ENCODE results near the gene STT3A.

STT3A gene

DNA sequence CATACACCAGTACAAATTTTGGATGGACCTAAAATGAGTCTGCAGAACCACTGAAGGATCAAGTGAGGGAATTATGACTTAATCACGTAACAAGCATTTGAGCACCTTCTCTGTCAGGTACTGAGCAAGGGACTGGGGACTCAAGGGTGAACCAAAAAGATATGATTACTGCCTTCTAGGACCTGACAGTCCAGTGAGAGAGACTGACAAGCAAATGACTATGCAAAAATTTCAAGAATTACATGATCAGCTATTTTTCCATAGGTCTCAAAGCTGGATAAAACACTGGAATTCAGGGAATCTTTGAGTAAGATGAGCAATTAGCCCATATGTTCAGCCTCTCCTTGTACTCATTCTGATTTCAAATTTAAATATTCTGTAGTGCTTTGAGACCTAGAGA lies 5.2 kb upstream of the STT3A start:
- no peak for DNase-seq (ENCODE audit: low read depth in 1 of 2, low spot score in 1 of 2)

DNA sequence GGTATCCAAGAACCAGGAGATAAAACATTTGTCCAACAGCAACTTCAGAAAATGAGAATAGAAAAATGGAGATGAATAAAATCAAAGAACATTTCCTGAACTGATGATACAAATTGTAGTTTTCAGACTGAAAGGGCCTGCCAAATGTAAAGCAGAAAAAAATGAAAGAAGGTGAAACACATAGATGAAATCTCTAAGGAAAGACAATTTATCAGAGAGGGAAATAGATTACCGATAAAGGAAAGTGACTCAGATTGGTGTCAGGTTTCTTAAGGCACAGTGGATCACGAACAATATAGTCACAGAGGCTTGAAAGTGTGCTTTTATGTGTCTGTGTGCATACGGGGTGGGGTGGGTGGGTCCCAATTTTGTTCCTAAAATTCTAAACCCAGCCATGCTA lies 4.1 kb upstream of the STT3A start:
- DNase-seq (ENCODE audit: low read depth in 1 of 2, low spot score in 1 of 2): no peak

DNA sequence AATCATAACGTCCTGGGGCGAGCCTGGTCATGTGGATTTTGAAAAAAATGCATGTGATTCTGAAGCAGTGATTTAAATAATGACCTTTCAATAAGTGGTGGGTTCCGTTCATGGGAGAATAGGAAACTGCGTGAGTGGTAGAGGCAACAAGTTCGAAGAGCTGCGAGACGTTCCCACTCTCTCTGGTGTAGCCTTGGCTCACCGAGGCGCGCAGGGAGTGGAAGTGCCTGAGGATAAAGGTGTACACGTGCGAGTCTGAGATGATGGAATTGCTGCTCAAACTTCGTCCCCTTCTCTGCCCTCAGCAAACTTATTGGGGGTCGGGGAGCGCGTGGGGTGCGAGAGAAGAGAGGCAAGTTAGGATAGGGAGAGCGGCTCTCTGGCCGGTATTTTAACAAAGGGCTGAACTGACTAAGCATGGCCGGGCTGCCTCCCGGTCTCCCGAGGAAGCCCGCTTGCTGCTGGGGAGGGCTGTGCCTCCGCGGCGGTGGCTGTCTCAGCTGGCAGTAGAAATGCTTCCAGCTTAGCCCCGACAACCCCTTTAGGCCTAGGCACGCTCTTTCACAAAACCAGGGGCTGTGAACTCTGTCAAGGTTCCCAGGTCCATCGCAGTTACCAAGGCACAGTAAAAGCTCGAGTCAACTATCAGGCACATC lies 875 bp upstream of the STT3A start:
- DNase-seq (ENCODE audit: low read depth in 1 of 2, low spot score in 1 of 2): peak; percentile 14 to 21

DNA sequence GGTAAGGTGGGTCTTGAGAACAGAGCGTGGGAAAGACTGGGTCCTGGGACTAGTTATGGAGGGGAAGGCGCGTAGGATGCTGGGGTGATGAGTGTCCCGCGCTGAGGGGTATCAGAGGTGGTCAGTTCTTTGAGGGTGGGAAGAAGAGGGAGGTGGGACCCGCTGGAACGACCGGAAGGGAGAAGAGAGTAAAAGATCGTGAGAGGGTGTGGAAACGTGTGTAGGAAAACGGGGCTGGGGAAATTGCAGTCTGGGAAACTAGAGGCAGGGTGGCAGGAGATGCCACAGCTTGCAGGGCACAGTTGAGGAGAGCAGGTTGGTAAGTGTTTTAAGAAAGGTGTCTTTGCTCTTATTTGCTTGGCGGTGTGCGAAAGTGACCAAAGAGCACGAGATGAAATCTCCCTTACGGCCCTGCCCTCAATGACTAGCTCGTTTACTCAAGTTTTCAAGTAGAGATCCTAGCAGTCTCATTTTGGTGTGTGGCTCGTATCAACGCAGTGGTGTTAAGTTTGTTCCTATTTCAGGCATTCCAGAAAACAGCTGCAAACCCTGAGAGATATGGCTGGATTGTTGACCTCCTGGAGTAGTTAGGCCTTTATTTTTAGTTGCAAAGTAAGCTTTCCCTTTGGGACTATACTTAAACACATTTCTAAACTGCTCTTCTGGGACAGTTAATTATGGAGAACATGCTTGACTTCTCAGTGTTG lies 615 bp downstream of the STT3A start:
- no peak for DNase-seq (ENCODE audit: low read depth in 1 of 2, low spot score in 1 of 2)

DNA sequence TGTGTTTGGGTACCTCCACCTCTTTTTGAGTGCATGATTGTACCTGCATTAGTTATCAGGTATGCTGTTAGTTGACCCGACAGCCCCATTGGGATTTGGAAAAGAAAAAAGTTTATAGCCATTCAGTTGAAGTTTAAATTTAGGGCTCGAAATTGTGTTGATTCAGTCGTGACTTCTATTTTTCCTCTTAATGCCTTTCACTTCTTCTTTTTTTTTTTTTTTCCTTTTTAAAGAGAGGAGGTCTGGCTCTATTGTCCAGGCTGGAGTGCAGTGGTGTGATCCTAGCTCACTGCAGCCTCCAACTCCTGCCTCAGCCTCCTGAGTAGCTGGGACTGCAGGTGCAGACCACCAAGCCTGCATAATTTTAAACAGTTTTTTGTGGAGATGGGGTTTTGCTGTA lies 2.3 kb downstream of the STT3A start:
- no peak for DNase-seq (ENCODE audit: low read depth in 1 of 2, low spot score in 1 of 2)

DNA sequence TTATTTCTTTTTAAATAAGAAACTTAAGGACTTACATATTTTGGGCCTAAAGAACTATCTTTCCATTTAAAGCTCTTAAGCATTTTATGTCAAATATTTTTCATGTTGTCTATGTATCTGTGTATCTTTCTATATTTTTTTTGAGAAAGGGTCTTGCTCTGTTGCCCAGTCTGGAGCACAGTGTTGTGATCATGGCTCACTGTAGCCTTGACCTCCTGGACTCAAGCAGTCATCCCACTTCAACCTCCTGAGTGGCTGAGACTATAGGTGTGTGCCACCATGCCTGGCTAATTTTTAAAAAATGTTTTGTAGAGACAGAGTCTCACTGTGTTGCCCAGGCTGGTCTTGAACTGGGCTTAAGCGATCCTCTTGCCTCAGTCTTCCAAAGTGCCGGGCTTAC lies 8.0 kb downstream of the STT3A start:
- no peak for DNase-seq (ENCODE audit: low read depth in 1 of 2, low spot score in 1 of 2)

DNA sequence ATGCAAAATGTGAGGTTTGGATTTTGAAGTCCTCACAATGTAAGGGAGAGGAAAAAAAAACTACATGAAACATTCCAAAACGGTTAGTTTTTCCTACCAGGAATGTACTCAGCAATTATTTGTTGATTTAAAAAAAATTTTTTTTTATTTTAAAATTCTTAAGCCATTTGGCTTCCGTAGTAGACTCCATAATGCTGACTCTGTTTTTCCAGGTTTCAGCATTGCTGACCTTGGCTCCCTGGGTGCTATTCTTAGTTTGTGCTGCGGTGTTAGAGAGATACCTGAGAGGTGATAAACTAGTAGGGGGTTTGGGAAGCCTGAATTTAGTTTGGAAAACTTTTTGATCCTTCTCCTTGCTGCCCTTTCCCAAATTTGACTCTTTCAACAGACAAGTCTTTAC lies 10.6 kb downstream of the STT3A start:
- no peak for DNase-seq (ENCODE audit: low read depth in 1 of 2, low spot score in 1 of 2)

DNA sequence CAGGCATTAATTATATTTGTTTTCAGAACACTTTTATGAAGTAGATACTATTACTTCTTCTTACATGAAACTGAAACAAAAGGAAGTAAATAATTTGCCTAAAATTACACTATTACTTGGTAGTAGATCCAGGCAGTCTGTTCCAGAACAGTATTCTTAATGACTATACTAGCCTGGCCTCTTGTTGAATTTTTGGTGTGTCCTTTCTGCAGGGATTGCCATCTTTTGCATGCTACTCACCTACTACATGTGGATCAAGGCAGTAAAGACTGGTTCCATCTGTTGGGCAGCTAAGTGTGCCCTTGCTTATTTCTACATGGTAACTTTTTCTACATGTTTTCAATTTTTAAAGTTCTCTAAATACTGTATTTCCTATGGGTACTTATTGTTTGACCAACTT lies 12.8 kb downstream of the STT3A start:
- DNase-seq (ENCODE audit: low read depth in 1 of 2, low spot score in 1 of 2): no peak

DNA sequence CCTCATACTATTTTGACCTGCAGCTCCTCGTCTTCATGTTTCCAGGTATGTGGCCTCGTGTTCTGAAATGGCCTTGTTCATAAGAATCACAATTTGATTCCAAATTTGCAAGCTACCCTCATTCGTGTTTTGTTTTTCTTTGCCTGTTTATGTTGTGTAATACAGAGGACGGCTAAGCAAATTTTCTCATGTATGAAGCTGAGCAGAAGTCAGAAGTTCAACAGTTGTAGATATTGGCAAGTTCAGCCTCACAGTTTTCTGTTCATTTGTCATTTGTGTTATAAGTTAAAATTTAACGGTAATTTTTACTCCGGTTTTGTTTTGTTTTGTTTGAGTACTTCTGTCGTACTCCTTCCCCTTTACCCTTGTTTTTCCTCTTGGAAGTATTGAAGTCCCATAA lies 16.9 kb downstream of the STT3A start:
- no peak for DNase-seq (ENCODE audit: low read depth in 1 of 2, low spot score in 1 of 2)

DNA sequence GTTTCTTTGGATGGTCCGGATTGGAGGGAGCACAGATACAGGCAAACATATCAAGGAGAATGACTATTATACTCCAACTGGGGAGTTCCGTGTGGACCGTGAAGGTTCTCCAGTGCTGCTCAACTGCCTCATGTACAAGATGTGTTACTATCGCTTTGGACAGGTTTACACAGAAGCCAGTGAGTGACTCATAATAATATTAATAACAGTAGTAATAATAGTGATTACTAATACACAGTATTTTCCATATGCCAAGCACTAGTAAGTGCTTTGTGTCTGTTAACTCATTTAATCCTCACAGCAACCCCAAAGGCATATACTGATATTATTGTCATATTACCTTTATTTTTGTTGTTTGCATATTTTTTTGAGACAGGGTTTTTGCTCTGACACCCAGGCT lies 25.7 kb downstream of the STT3A start:
- DNase-seq (ENCODE audit: low read depth in 1 of 2, low spot score in 1 of 2): no peak

DNA sequence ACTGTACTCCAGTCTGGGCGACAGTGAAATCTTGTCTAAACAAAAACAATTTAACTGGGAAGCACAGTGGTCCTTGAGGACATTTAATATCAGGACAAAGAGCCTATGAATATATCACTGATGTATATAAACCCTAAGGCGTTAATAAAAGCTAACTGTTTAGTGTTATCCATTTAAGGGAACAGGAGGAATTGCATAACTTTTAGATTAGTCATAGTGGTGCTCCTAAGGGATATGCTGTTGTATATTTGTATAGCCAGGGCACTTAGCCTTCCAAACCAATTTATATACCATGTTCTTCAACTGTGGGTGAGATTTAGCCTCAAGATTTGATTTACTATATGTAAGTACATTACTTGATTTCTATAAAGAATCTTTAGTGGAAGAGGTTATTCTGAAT lies 29.3 kb downstream of the STT3A start:
- DNase-seq (ENCODE audit: low read depth in 1 of 2, low spot score in 1 of 2): no peak

DNA sequence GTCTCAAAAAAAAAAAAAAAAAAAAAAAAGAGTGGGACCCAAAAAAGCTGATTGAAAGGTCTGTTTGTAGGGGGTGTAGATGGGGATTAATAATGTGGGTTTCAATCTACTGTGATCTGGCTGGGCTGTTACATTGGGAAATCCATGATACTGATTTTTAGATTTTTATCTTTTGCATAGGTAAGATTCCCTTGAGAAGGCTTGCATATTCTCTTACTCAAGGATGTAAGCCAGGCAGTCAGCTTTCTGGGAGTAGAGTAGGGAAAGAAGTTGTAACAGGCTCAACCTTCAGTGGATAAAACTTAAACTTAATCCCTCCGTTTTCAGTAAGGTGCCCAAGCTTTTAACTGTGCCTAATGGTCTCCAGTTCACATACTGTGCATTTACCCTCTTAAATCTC lies 30.4 kb downstream of the STT3A start:
- DNase-seq (ENCODE audit: low read depth in 1 of 2, low spot score in 1 of 2): no peak

DNA sequence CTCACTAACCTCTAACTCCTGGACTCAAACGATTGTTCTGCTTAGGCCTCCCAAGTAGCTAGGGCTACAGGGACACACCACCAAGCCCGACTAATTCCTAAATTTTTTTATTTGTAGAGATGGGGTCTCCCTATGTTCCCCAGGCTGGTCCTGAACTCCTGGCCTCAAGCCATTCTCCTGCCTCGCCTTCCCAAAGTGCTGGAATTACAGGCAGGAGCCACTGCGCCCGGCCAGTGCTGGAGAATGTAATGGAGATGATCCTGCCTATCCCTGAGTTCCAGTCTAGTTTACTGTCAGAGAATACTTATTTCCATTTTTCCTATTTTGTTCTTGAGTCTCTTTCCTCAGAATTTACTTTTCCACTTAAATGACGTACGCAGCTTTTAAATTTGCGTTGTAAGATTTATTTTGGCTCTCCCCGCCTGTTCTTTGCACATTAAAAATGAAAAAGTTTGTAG lies 32.1 kb downstream of the STT3A start, which contains the start of gene CHEK1:
Gene CHEK1, plus strand, starts transcription at position 408 of the 458 bp plus-strand sequence. CDS start 1,606 bp downstream, outside the sequence.
- DNase-seq (ENCODE audit: low read depth in 1 of 2, low spot score in 1 of 2): no peak

DNA sequence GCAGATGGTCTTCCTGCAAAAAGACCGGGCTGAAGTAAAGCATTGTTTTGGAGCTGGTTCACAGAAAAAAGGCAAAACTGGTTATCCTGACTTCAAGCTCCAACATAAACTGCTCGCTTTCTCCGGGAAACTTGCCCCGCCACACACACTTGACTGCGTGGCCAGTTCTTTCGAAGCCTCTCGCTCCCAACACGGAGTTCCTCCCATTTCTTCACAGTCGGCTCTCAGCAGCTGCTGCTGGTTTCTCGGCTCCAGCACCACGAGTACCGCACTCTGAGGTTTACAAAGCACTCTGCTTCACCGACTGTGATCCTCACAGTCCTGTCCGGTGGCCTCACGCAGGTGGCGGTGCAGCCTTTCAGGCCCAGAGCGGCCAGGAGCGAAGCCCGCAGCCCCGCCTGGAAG lies 32.6 kb downstream of the STT3A start:
- DNase-seq (ENCODE audit: low read depth in 1 of 2, low spot score in 1 of 2): no peak

DNA sequence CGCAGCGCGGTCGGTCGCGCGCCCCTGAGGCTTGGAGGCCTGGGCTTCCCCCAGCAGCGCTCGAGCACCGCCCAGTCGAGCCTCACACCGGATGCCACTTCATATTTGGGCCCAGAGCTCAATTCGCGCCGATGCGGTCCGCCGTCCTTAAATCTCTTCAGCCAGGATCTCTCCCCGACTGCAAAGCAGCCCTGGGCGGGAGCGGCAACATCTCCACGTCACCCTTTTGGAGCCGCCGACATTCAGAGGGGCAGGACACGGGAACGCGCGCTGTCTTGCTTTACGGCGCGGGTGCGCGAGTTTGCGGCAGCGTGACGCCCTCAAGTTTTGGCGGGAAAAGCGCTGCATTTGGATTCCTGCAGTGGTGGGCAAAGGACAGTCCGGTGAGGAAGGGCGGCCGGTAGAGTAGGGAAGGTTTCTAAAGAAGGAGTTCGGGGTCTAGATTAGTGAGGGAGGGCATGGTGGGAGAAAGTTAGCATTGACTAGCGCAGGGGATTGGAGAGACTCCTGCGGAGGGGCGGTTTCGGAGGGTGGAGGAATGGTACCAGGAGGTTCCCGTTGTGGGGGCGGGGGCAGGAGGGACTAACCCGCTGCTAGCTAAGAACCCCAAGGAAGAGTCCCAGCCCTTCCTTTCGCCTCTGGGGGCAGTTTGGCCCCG lies 33.1 kb downstream of the STT3A start:
- DNase-seq (ENCODE audit: low read depth in 1 of 2, low spot score in 1 of 2): peak; percentile 77 to 87

DNA sequence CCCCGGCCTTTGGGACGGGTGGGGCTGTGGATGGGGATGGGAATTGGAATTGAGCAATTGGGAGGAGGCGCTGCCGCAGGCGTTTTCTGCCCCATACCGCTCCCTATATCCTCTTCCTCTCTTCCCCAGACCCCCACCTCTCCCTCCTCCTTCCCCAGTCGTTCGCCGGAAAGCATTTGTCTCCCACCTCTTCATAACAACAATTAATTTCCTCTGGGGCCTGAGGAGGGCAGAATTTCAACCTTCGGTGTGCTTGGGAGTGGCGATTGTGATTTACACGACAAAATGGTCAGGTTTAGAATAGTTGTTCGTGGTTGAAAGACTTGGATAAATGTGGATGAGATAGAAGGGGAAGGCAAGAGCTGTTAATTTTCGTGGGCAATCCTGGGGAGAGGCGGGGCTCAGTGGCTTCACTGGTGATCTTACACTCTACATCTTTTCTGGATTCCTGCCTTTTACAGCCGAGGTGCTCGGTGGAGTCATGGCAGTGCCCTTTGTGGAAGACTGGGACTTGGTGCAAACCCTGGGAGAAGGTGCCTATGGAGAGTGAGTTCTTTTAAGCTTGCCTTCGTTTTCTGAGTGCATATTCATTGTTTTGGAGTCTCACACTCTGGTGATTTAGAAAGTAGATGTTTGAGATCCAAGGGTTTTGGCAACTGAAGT lies 33.8 kb downstream of the STT3A start:
- DNase-seq (ENCODE audit: low read depth in 1 of 2, low spot score in 1 of 2): no peak

DNA sequence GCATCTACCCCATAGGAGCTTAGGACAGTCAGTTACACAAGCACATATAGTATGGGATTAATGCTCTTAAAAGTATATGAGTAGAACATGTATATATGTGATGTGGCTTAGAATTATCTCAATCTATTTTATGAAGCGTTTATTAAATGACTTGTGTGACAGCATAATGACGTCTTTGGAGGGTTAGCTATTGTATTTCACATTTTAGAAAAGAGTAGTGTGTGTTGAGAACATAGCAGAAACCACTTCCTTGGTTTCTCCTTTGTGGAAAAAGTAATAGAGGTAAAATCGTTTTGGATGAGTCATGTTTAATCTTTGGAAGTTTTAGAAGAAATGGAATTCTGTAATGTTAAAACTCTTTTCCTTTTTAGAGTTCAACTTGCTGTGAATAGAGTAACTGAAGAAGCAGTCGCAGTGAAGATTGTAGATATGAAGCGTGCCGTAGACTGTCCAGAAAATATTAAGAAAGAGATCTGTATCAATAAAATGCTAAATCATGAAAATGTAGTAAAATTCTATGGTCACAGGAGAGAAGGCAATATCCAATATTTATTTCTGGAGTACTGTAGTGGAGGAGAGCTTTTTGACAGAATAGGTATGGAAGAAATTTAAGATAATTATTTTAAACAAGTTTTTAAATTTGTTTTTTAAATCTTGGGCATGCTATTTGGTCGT lies 34.7 kb downstream of the STT3A start:
- DNase-seq (ENCODE audit: low read depth in 1 of 2, low spot score in 1 of 2): no peak

DNA sequence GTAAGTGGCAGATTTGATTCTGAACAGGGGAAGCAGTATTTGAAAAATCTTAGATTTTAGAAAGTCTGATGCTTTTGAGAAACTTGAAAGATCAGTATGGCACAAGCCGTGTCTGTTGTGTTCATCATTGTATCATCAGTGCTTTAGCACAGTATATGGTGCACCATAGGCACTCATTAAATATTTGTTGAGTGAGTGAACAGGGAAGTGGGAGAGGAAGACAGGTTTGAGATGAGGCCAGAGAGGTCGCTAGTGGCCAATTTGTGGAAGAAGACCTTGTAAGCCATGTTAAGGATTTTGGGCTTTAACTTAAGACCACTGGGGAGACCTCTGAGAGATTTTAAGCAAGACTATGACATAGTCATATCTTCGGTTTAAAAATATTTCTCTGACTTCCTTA lies 45.2 kb downstream of the STT3A start:
- no peak for DNase-seq (ENCODE audit: low read depth in 1 of 2, low spot score in 1 of 2)

DNA sequence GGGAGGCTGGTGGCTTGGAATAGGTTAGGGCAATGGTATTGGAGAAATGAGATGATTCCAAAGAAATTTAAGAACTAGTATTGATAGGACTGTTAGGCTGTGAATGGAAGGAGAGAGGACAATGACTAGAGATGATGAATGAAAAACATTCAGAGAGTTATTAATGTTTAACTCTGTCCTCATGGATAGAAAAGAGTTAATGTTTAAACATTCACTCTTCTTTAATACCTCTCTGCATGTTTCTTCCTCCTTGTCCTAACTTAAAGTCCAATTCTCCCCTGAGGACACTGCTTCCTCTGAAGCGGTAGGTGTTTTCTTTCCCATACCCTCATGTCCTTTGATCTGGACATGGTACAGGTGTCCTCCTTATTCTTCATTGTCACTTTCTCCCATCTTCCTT lies 45.7 kb downstream of the STT3A start:
- no peak for DNase-seq (ENCODE audit: low read depth in 1 of 2, low spot score in 1 of 2)

DNA sequence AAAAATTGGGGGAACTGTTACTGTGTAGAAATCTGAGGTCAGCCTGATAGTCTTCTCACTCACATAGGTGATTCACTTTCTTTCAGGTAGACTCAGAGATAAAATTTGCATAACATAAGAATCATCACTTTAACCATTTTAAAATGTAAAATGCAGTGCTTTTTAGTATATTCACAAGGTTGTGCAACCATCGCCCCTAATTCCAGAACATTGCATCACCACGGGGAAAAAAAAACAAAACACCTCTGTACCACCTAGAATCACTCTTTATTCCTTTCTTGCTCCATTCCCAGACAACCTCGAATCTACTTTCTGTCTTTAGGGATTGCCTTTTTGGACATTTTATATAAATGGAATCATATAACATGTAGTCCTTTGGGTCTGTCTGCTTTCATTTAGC lies 53.2 kb downstream of the STT3A start:
- DNase-seq (ENCODE audit: low read depth in 1 of 2, low spot score in 1 of 2): no peak

DNA sequence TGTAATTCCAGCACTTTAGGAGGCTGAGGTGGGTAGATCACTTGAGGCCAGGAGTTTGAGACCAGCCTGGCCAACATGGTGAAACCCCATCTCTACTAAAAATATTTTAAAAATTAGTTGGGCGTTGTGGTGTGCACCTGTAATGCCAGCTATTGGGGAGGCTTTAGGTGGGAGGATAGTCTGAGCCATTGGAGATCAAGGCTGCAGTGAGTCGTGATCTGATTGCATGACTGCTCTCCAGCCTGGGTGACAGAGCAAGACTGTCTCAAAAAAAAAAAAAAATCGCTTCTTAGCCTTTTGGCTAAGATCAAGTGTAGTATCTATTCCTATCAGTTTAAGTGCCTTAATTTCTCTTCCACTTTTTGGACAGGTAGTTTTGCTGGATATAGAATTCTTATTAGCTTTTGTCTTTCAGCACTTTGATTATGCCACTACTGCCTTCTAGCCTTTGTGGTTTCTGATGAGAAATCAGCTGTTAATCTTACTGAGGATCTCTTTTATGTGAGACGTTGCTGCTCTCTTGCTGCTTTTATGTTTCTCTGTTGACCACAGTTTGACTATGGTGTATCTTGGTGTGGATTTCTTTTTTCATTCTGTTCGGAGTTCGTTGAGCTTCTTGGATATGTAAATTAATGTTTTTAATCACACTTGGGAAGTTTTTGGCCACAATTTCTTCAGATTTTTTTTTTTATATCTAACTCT lies 57.0 kb downstream of the STT3A start:
- no peak for DNase-seq (ENCODE audit: low read depth in 1 of 2, low spot score in 1 of 2)

Measured in activated CD4-positive, alpha-beta T cell treated with anti-CD3 and anti-CD28 coated beads, Interleukin-2, amount 50 U/mL, for 24 hours (primary cell).